VCaP (cell line): ENCODE measurements around the gene CALML3.

Experiments
- H3K27ac ChIP-seq: fragments of 450-650 bp; 2 replicates; pipeline ENCODE4 v1.5.1; 2017
- CTCF ChIP-seq: fragments of 450-650 bp; conservative IDR thresholded peaks from 2 replicates; pipeline ENCODE4 v1.5.1; 2017; ENCODE audit warnings: mild to moderate bottlenecking, moderate library complexity

Gene CALML3

DNA sequence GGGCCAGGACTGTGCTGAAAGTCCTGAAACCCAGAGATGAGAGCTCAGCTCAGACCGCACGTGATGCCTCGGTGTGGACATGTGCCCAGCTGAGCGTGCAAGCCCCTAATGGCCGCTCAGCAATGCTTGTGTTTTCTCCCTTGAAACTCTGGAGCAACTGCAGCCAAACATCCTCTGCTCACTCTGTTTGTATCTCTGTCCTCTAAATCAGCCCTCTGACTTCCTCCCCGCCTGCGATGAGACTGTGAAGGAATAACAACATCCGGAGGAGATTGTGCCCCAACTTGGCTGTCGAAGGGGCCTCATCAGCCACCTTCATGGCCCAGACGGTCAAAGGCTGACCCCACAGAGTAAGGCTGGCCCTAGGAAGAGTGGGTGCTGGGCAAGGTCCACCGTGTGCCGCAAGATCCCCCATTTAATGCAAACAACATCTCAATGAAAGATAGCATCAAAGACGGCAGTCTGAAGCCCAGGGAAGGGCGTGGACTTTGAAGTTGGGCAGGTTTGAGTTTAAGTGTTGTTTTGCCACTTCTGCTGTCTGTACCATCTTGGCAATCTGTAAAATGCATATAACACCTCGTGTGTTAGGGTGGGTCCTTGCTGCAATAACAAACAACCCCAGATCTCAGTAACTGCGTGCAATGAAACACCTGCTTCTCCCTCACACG, 39.9 kb downstream of the CALML3 start:
- TF ChIP-seq CTCF = no peak

GRCh38 chr10:5565205-5565545, 40.4 kb downstream of the CALML3 start:
- TF ChIP-seq CTCF = no peak
- H3K27ac ChIP-seq = peak overlapping the region; percentile 98

More for the DNA sequence above, 39.9 kb downstream of the CALML3 start:
- peak overlapping the region; percentile 98; the same call in 1 of the 2 replicates for H3K27ac ChIP-seq

- TF ChIP-seq CTCF = no peak
- H3K27ac ChIP-seq = peak overlapping the region; percentile 98
Measured at GRCh38 chr10:5565671-5566581, 41.2 kb downstream of the CALML3 start.

DNA sequence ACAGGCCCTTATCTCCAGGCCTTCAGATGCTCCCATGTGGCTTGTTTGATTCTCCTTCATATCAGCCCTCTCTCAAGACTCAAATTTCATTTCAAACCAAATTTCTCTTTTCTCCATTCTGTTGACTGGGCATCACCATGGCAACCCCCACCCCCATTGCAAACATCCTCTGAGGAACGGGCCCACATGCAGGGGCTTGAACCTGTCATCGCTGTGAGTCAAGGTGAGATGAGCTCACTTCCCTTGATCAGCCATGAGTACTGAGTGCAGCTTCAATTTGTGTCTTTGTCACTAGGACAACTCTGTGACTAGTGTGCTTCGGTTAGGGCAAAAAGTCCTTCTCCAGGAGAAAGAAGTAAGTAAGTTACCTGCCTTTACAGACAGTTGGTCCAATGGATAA, 41.9 kb downstream of the CALML3 start:
- H3K27ac ChIP-seq = peak overlapping the region; percentile 98
- TF ChIP-seq CTCF = no peak

DNA sequence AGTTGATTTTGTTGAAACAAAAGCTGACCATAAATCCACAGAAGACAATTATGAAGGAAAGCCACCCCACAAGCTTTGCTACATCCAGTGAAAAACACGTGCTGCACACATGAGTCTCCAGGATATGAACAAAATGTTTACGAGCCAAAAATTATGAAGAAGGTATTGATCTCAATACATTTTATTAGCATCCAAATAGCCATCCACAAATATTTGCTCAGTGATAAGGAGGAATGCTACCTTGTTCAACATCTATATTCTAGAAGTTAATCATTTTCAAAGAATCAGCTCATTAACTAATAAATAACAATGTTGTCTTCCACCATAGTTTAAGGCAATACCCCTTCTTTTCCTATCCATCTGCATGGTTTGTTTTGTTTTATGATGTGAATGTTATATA, 42.7 kb downstream of the CALML3 start:
- H3K27ac ChIP-seq = peak overlapping the region; percentile 98

DNA sequence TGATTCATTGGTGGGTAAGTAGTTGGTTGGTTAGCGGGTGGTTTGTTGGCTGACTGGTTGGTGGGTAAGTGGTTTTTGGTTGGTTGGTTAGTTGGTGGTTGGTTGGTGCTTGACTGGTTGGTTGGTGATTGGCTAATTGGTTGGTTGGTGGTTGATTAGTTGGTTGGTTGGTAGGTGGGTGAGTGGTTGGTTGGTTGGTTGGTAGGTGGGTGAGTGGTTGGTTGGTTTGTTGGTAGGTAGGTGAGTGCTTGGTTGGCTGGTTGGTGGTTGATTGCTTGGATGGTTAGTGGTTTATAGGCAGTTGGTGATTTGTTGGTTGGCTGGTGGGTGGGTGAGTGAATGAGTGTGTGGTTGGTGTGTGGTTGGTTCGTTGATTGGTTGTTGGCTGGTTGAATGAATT, 44.2 kb downstream of the CALML3 start:
- peak overlapping the region; percentile 98 for H3K27ac ChIP-seq
- no peak for TF ChIP-seq CTCF

More for the DNA sequence above, 42.7 kb downstream of the CALML3 start:
- TF ChIP-seq CTCF = no peak

DNA sequence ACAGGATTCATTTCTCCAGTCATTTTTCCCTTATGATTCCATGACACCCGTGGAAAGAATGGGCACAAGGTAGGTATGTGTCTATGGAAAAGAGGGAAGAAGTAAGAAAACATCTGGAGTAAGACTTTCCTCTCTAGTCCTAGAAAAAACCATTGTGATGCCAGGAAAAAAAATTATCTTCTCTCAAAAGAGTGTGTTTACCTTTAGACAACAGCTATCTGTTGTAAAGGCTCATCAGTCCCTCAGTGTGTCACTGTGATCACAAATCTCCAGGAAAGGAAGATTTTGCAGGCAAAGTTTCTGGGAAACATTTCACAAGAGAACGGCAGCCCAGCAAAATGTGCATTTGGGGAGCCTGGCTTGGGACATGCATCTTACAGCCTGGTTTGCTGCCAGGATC, 44.8 kb downstream of the CALML3 start:
- TF ChIP-seq CTCF = no peak
- peak overlapping the region; percentile 98 for H3K27ac ChIP-seq
